IMR-90 (cell line): Measurements from ENCODE around the gene EFCC1. TPM values are rescaled to one million over a fixed set of nuclear protein-coding genes. Genes with fewer than 3 reads are reported as not detected.

ENCODE experiments used
- ATAC-seq: fragments of 200-7000 bp; cut with Tn5 transposase; 2 replicates; pipeline ENCODE4 v1.9.1; 2020; ENCODE audit warnings: low read depth, mild to moderate bottlenecking, moderate library complexity
- BruUV-seq: library from RNA; stranded (reverse); fragments of 400-500 nt; replicated peaks from 2 replicates; lab custom pipeline; 2021; lab: Mats Ljungman, UMichigan
- CTCF ChIA-PET: fragments of 300-600 bp; formaldehyde crosslinking; extraction: SDS; loops from one replicate; lab custom pipeline; 2021; ENCODE audit warnings: antibody characterized with exemption; lab: Yijun Ruan, JAX
- POLR2A ChIA-PET: fragments of 300-600 bp; sonication (Branson Sonifier 250); formaldehyde crosslinking; loops from one replicate; lab custom pipeline; 2022; ENCODE audit warnings: antibody characterized with exemption; ENCODE audit not compliant: unreplicated experiment; lab: Charles Lee
- DNase-seq: peaks from one replicate; pipeline ENCODE4 v3.0.0; 2013
- H2AFZ ChIP-seq: replicated peaks from 2 replicates; pipeline ENCODE3; 2013; ENCODE audit warnings: low read length, mild to moderate bottlenecking; ENCODE audit not compliant: poor library complexity
- H2AK5ac ChIP-seq: 2 replicates; pipeline ENCODE4 v1.6.1; 2013; ENCODE audit warnings: low read depth, low read length, inconsistent platforms
- H2AK9ac ChIP-seq: replicated peaks from 2 replicates; pipeline ENCODE3; 2013; ENCODE audit warnings: mild to moderate bottlenecking, low read depth, low read length, moderate library complexity; ENCODE audit not compliant: poor library complexity
- H2BK120ac ChIP-seq: 2 replicates; pipeline ENCODE4 v1.6.1; 2013; ENCODE audit warnings: low read depth, low read length, inconsistent platforms
- H2BK15ac ChIP-seq: 3 replicates; pipeline ENCODE4 v1.6.1; 2013; ENCODE audit warnings: low read depth, low read length, inconsistent platforms
- H2BK20ac ChIP-seq: 2 replicates; pipeline ENCODE4 v1.6.1; 2013; ENCODE audit warnings: low read depth, mild to moderate bottlenecking, inconsistent platforms, low read length, moderate library complexity
- H2BK5ac ChIP-seq: 2 replicates; pipeline ENCODE4 v1.6.1; 2013; ENCODE audit warnings: mild to moderate bottlenecking, low read depth, low read length, inconsistent platforms; ENCODE audit not compliant: poor library complexity, severe bottlenecking
- H3K14ac ChIP-seq: replicated peaks from 2 replicates; pipeline ENCODE4 v1.6.1; 2013; ENCODE audit warnings: low read depth, low read length, inconsistent platforms
- H3K18ac ChIP-seq: 2 replicates; pipeline ENCODE4 v1.6.1; 2013; ENCODE audit warnings: low read depth, low read length, control low read depth
- H3K23ac ChIP-seq: 2 replicates; pipeline ENCODE4 v1.6.1; 2013; ENCODE audit warnings: low read depth, low read length, inconsistent platforms
- H3K27ac ChIP-seq: 2 replicates; pipeline ENCODE4 v1.5.1; 2013; ENCODE audit warnings: mild to moderate bottlenecking, control low read depth, low read length; ENCODE audit not compliant: insufficient read depth
- H3K27me3 ChIP-seq: 2 replicates; pipeline ENCODE4 v1.6.1; 2013; ENCODE audit warnings: low read length; ENCODE audit not compliant: control insufficient read depth, insufficient read depth
- H3K36me3 ChIP-seq: 2 replicates; pipeline ENCODE4 v1.6.1; 2013; ENCODE audit warnings: low read length, mixed read lengths; ENCODE audit not compliant: control insufficient read depth, insufficient read depth
- H3K4ac ChIP-seq: 2 replicates; pipeline ENCODE4 v1.6.1; 2013; ENCODE audit warnings: low read depth, low read length, inconsistent platforms
- H3K4me1 ChIP-seq: 2 replicates; pipeline ENCODE4 v1.6.1; 2013; ENCODE audit warnings: low read length, mixed read lengths; ENCODE audit not compliant: control insufficient read depth, insufficient read depth
- H3K4me2 ChIP-seq: 2 replicates; pipeline ENCODE4 v1.6.1; 2013; ENCODE audit warnings: low read depth, mild to moderate bottlenecking, control low read depth, low read length, moderate library complexity
- H3K4me3 ChIP-seq: 2 replicates; pipeline ENCODE4 v1.5.1; 2013; ENCODE audit warnings: low read depth, mild to moderate bottlenecking, control low read depth, low read length, moderate library complexity; ENCODE audit not compliant: insufficient read depth
- H3K56ac ChIP-seq: 2 replicates; pipeline ENCODE4 v1.6.1; 2013; ENCODE audit warnings: low read length, inconsistent platforms; ENCODE audit not compliant: insufficient read depth; ENCODE audit errors: extremely low read depth
- H3K79me1 ChIP-seq, 2 experiments: 2 replicates each; pipeline ENCODE4 v1.6.1; 2013; ENCODE audit warnings: low read length in 2 of 2, inconsistent platforms in 1 of 2, low read depth in 1 of 2
- H3K9ac ChIP-seq: 2 replicates; pipeline ENCODE4 v1.6.1; 2013; ENCODE audit warnings: low read depth, low read length, control low read depth
- H3K9me1 ChIP-seq: 2 replicates; pipeline ENCODE4 v1.6.1; 2013; ENCODE audit warnings: low read length, inconsistent platforms; ENCODE audit not compliant: insufficient read depth
- H3K9me3 ChIP-seq: 2 replicates; pipeline ENCODE4 v1.6.1; 2013; ENCODE audit warnings: low read length; ENCODE audit not compliant: control insufficient read depth, insufficient read depth
- H4K20me1 ChIP-seq: 2 replicates; pipeline ENCODE4 v1.6.1; 2013; ENCODE audit warnings: low read length, inconsistent platforms; ENCODE audit not compliant: insufficient read depth
- H4K5ac ChIP-seq: 2 replicates; pipeline ENCODE4 v1.6.1; 2013; ENCODE audit warnings: mild to moderate bottlenecking, low read depth, low read length, control low read depth
- H4K8ac ChIP-seq, 2 experiments: 2 replicates each; pipeline ENCODE4 v1.6.1; 2013; ENCODE audit warnings: low read depth in 2 of 2, low read length in 2 of 2, control low read depth in 1 of 2, inconsistent platforms in 1 of 2
- H4K91ac ChIP-seq: 2 replicates; pipeline ENCODE4 v1.6.1; 2013; ENCODE audit warnings: low read depth, low read length, inconsistent platforms; ENCODE audit not compliant: insufficient read depth
- BHLHE40 ChIP-seq: fragments of 150-350 bp; IDR thresholded peaks from 2 replicates; pipeline ENCODE4 v1.6.1; 2016; ENCODE audit warnings: mild to moderate bottlenecking, low read depth, low read length
- CHD1 ChIP-seq: IDR thresholded peaks from 2 replicates; pipeline ENCODE4 v1.6.1; 2012; ENCODE audit warnings: low read depth, low read length, improper control_type of control experiment
- RCOR1 ChIP-seq: IDR thresholded peaks from 2 replicates; pipeline ENCODE4 v1.6.1; 2012; ENCODE audit warnings: mild to moderate bottlenecking, low read length, improper control_type of control experiment; ENCODE audit not compliant: insufficient replicate concordance
- RFX5 ChIP-seq: IDR thresholded peaks from 2 replicates; pipeline ENCODE4 v1.8.0; 2012; ENCODE audit warnings: low read depth, mild to moderate bottlenecking, low read length, moderate library complexity
- USF2 ChIP-seq: fragments of 150-350 bp; IDR thresholded peaks from 2 replicates; pipeline ENCODE4 v1.6.1; 2017; ENCODE audit warnings: mild to moderate bottlenecking, antibody characterized with exemption, low read length, low read depth
- WGBS, 2 experiments: methylation state at CpG; one replicate each; pipeline versions ENCODE4 v1.1.5 to v1.1.7; 2013; ENCODE audit warnings: missing lambda C conversion rate in 2 of 2; ENCODE audit not compliant: insufficient read length in 1 of 2; ENCODE audit errors: extremely low coverage in 2 of 2; 5-methylcytosine and 5-hydroxymethylcytosine counted together
- dilution Hi-C: fragments of 300-500 bp; cut with HindIII; formaldehyde crosslinking; loops from one replicate; pipeline ENCODE4 v1.14.3; 2018; ENCODE audit warnings: low sequenced_read_pairs; ENCODE audit not compliant: unreplicated experiment
- in situ Hi-C: fragments of 300-500 bp; cut with MboI; formaldehyde crosslinking; loops from 3 replicates; pipeline ENCODE4 v1.14.3; 2019; ENCODE audit warnings: low sequenced_read_pairs, inconsistent platforms, mixed read lengths
- intact Hi-C: fragments of 100-400 bp; cut with micrococcal nuclease; formaldehyde crosslinking; loops from 2 replicates; pipeline ENCODE4 v1.10.0; 2022
- polyA plus RNA-seq, 3 experiments: library from polyadenylated mRNA; depleted of rRNA; stranded (reverse); fragments of >200 nt; gene quantifications; 2 replicates each; pipeline ENCODE4 v1.2.3, GENCODE V29; 2012; ENCODE audit warnings: low replicate concordance in 1 of 3
- total RNA-seq: library from RNA; depleted of rRNA; stranded (reverse); fragments of >200 nt; gene quantifications from 2 replicates; pipeline ENCODE4 v1.2.3, GENCODE V29; 2012

The EFCC1 gene
- total and polyA plus RNA-seq, 2 of the 4 experiments (the other 2 are of a cell fraction): not detected

DNA sequence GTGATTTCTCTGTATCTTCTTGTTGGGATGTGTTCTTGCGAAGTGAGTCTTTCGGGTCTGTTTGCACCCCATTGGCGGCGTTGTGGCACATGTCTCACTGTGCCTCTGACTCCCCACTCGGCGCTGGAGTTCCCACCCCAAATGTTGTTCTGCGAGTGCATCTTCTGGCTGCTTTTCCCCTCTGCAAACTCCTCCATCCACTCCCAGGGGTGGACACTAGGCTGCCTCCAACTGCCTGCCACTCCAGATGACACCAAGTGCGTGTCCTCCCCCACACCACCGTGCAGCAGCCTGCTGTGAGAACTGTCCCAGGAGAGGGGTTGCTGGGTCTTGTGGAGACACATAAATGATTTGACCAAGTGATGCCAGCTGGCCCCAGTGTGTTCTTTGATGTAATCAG is 17.6 kb downstream of the EFCC1 start:
- peak overlapping the region; percentile 48; the same call in 1 of the 2 replicates for H2BK20ac ChIP-seq
- no TSS peak for BruUV-seq
- TF ChIP-seq CHD1 (no peak), USF2 (no peak), BHLHE40 (no peak), RFX5 (no peak), RCOR1 (no peak)
- peak overlapping the region; percentile 25 for H2AK5ac ChIP-seq
- peaks cover 3% of the 10 kb centered on the region; the same call in 1 of the 2 replicates for H3K9me3 ChIP-seq
- in situ Hi-C loops: no loop called here
- H3K4ac ChIP-seq: peak overlapping the region; percentile 70
- H3K79me1 ChIP-seq: no peaks in the 10 kb centered on the region
- H2BK120ac ChIP-seq: peak overlapping the region; percentile 44
- H3K56ac ChIP-seq: no peak overlapping the region
- no CpG with 5 or more reads among the region's 9 CpGs for WGBS, 2 experiments
- no peak overlapping the region for H3K14ac ChIP-seq
- no peak overlapping the region for H3K4me2 ChIP-seq
- peaks cover 9% of the 10 kb centered on the region; the same call in 1 of the 2 replicates for H3K27me3 ChIP-seq
- H4K91ac ChIP-seq: peak overlapping the region; percentile 32; the same call in 1 of the 2 replicates
- H2BK5ac ChIP-seq: no peak overlapping the region
- H3K18ac ChIP-seq: peak overlapping the region; percentile 2; the same call in 1 of the 2 replicates
- dilution Hi-C loops: no loop called here
- H3K9me1 ChIP-seq: peaks cover 11% of the 10 kb centered on the region
- POLR2A ChIA-PET: no interaction called here
- intact Hi-C loops: no loop called here
- H3K23ac ChIP-seq: 0 out of 2 replicates have a peak overlapping the region, but pooled peaks have one; percentile 31
- H4K5ac ChIP-seq: peak overlapping the region; percentile 20; the same call in 1 of the 2 replicates
- H3K4me3 ChIP-seq: no peak overlapping the region
- no peaks in the 10 kb centered on the region for H4K20me1 ChIP-seq
- DNase-seq (no peak), ATAC-seq (no peak)
- H3K4me1 ChIP-seq: peaks cover 26% of the 10 kb centered on the region
- no peak overlapping the region for H2AFZ ChIP-seq
- peak overlapping the region; percentile 37; the same call in 1 of the 2 replicates for H3K27ac ChIP-seq
- H3K9ac ChIP-seq: no peak overlapping the region
- H2BK15ac ChIP-seq: peak overlapping the region; percentile 41; the same call in 1 of the 3 replicates
- H3K36me3 ChIP-seq: no peaks in the 10 kb centered on the region
- H4K8ac ChIP-seq: no peak overlapping the region; a peak in 1 of 4 replicates
- CTCF ChIA-PET: interaction anchor here (0.6 kb wide), 1 partner anchor 35 kb away, joined by 3 read pairs; no protein-coding TSS in a partner anchor
- no peak overlapping the region for H2AK9ac ChIP-seq
